ENCODE results near the gene ADAMTS4. TPM values are rescaled to one million over a fixed set of nuclear protein-coding genes. Genes with fewer than 3 reads are reported as not detected.

ADAMTS4 gene
- total and polyA plus RNA-seq, 8 donors: 0.89 to 20.6 (median 2.3) TPM

GRCh38 chr1:161214369-161214768, 15.5 kb upstream of the ADAMTS4 start:
- peaks cover 52 to 69% (median 60%) of the 10 kb centered on the region in 4 donors for H3K36me3 ChIP-seq
- H3K27me3 ChIP-seq: no peaks in the 10 kb centered on the region
- intact Hi-C loops (cut with DNase I; ENCODE audit: low total_unique reads): no loop called here
- H3K4me3 ChIP-seq: peak overlapping the region in 1 of 4 donors; percentile 30
- 78 to 94% (median 92%) methylated on average over 9 of the region's 9 CpGs for WGBS, 5 donors
- DNase-seq: no peak
- no peaks in the 10 kb centered on the region for H3K9me3 ChIP-seq
- peaks cover 0 to 23% (median 5%) of the 10 kb centered on the region in 4 donors for H3K4me1 ChIP-seq
- TF ChIP-seq EP300 (IDR thresholded peaks at IDR 0.05) (no peak), POLR2AphosphoS5 (IDR thresholded peaks at IDR 0.05) (no peak), POLR2A (IDR thresholded peaks at IDR 0.05) (no peak)
- TF ChIP-seq, protein P1, sequence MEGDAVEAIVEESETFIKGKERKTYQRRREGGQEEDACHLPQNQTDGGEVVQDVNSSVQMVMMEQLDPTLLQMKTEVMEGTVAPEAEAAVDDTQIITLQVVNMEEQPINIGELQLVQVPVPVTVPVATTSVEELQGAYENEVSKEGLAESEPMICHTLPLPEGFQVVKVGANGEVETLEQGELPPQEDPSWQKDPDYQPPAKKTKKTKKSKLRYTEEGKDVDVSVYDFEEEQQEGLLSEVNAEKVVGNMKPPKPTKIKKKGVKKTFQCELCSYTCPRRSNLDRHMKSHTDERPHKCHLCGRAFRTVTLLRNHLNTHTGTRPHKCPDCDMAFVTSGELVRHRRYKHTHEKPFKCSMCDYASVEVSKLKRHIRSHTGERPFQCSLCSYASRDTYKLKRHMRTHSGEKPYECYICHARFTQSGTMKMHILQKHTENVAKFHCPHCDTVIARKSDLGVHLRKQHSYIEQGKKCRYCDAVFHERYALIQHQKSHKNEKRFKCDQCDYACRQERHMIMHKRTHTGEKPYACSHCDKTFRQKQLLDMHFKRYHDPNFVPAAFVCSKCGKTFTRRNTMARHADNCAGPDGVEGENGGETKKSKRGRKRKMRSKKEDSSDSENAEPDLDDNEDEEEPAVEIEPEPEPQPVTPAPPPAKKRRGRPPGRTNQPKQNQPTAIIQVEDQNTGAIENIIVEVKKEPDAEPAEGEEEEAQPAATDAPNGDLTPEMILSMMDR (IDR thresholded peaks at IDR 0.05): no peak
- peak overlapping the region in 4 of 5 donors; percentile 60 to 87 (median 80) for H3K27ac ChIP-seq

DNA sequence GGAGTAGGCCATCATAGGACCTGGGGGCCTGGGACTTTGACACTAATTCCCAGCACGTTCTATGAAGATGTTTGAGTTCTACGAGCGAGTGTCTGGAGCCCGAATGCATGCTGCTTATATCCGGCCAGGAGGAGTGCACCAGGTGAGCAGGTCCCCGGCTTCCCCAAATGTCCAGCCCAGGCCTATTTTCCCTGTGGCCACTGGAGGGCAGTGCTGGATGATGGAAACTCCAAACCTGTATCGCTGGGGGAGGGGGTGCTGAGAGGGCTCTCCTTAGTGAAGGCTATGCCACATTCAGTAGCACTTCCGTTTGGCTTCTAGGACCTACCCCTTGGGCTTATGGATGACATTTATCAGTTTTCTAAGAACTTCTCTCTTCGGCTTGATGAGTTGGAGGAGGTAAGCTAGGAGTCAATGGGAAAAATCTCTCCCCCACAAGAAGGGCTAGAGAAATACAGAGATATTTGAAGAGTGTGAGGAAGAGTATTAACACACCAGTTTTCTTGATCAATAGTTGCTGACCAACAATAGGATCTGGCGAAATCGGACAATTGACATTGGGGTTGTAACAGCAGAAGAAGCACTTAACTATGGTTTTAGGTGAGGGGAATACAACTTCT, 11.0 kb upstream of the ADAMTS4 start:
- Histone ChIP-seq H3K36me3 (peaks cover 59 to 99% (median 94%) of the 10 kb centered on the region in 4 donors), H3K9me3 (no peaks in the 10 kb centered on the region), H3K4me3 (no peak overlapping the region), H3K27ac (peak overlapping the region in 3 of 5 donors; percentile 34 to 95 (median 89)), H3K4me1 (peaks cover 7 to 55% (median 35%) of the 10 kb centered on the region in 4 donors), H3K27me3 (no peaks in the 10 kb centered on the region)
- TF ChIP-seq, protein P1 (IDR thresholded peaks at IDR 0.05): peak in 5 of 7 experiments; percentile 40 to 94 (median 85)
- no peak for TF ChIP-seq POLR2A (IDR thresholded peaks at IDR 0.05)
- WGBS, 5 donors: 29 to 41% (median 34%) methylated on average over 11 of the region's 11 CpGs
- intact Hi-C loops (cut with DNase I; ENCODE audit: low total_unique reads): no loop called here
- peak; percentile 80 to 90 for DNase-seq

DNA sequence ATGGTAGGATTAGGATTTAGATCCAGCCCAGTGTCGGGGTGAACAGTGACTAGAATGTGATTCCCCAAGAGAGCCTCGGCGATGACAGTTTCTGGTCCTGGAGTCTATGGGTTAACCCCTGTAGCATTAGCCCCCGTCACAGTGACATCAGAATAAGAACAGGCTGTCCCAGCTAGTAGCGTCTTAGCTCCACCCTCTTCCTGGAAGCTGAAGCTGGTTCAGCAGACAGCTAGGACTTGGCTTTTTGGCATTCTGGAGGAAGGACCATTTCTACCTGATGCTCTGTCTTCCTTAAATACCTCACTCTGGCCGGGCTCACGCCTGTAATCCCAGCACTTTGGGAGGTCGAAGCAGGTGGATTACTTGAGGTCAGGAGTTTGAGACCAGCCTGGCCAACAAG, 8.3 kb upstream of the ADAMTS4 start:
- no peak overlapping the region for H3K4me3 ChIP-seq
- H3K36me3 ChIP-seq: peaks cover 40 to 86% (median 81%) of the 10 kb centered on the region in 4 donors
- TF ChIP-seq, protein P1 (IDR thresholded peaks at IDR 0.05): no peak
- TF ChIP-seq POLR2AphosphoS5 (IDR thresholded peaks at IDR 0.05): peak; percentile 85 to 95 (median 93)
- TF ChIP-seq EP300 (IDR thresholded peaks at IDR 0.05): peak; percentile 95
- no peak for TF ChIP-seq POLR2A (IDR thresholded peaks at IDR 0.05)
- 40 to 67% (median 58%) methylated on average over 8 of the region's 8 CpGs for WGBS, 5 donors
- peaks cover 23 to 77% (median 58%) of the 10 kb centered on the region in 4 donors for H3K4me1 ChIP-seq
- H3K27ac ChIP-seq: peak overlapping the region; percentile 25 to 95 (median 77)
- intact Hi-C loops (cut with DNase I; ENCODE audit: low total_unique reads): no loop called here
- H3K9me3 ChIP-seq: no peaks in the 10 kb centered on the region
- DNase-seq: no peak
- H3K27me3 ChIP-seq: no peaks in the 10 kb centered on the region

DNA sequence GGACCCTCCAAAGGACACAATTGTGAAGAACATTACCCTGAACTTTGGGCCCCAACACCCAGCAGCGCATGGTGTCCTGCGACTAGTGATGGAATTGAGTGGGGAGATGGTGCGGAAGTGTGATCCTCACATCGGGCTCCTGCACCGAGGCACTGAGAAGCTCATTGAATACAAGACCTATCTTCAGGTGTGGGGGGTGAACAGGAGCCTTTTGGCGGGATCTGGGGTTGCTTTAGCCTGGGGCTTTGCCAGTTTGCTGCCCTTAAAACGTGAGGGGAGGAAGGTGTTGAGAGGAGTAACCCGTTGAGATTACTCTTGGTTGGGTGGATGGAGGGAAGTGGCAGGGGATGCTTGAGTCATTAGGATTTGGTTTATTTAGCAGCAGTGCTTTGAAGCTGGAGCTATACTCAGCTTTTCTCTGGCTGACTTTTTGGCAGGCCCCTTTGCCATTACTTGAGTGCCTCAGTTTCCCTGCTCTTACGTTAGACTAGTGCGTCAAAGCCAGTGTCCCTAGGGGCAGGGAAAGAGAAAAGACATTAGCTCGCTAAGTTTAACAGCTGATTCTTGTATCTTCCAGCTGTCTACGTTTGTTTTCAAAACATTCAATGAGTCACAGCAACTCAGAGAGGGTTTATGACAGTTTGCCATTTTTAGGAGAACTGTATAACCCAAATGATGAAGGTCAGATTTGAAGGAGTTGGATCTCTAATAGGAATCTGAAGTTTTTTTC, 7.7 kb upstream of the ADAMTS4 start:
- Histone ChIP-seq H3K9me3 (no peaks in the 10 kb centered on the region), H3K27me3 (no peaks in the 10 kb centered on the region), H3K4me1 (peaks cover 25 to 79% (median 61%) of the 10 kb centered on the region in 4 donors), H3K36me3 (peaks cover 34 to 80% (median 75%) of the 10 kb centered on the region in 4 donors), H3K4me3 (no peak overlapping the region), H3K27ac (peak overlapping the region; percentile 17 to 95 (median 77))
- 78 to 87% (median 82%) methylated on average over 12 of the region's 12 CpGs for WGBS, 5 donors
- TF ChIP-seq EP300 (IDR thresholded peaks at IDR 0.05): no peak
- TF ChIP-seq, protein P1 (IDR thresholded peaks at IDR 0.05): no peak
- TF ChIP-seq POLR2AphosphoS5 (IDR thresholded peaks at IDR 0.05): no peak
- no peak for TF ChIP-seq POLR2A (IDR thresholded peaks at IDR 0.05)
- intact Hi-C loops (cut with DNase I; ENCODE audit: low total_unique reads): no loop called here
- no peak for DNase-seq
